ENCODE results near the gene CPT2. TPM values are rescaled to one million over a fixed set of nuclear protein-coding genes. Genes with fewer than 3 reads are reported as not detected.

CPT2 gene
- 21.4 and 25.1 TPM in 2 replicates for total RNA-seq (2014; rRNA removed; shearing (Covaris generic))

- DNase-seq (ENCODE audit: low spot score) = peak; percentile 93
Measured at GRCh38 chr1:53196485-53197290, at the start of gene CPT2. CPT2 (plus strand) TSS chr1:53196824; CDS start chr1:53196944, 120 bp downstream.

GRCh38 chr1:53147174-53147573, 49.5 kb upstream of the CPT2 start:
- DNase-seq (ENCODE audit: low spot score) = no peak

GRCh38 chr1:53148123-53148522, 48.5 kb upstream of the CPT2 start:
- no peak for DNase-seq (ENCODE audit: low spot score)

- no peak for DNase-seq (ENCODE audit: low spot score)
Measured at GRCh38 chr1:53153752-53154151, 42.9 kb upstream of the CPT2 start.

GRCh38 chr1:53154859-53155438, 41.7 kb upstream of the CPT2 start:
- no peak for DNase-seq (ENCODE audit: low spot score)

GRCh38 chr1:53155534-53155933, 41.1 kb upstream of the CPT2 start:
- no peak for DNase-seq (ENCODE audit: low spot score)

GRCh38 chr1:53155945-53156344, 40.7 kb upstream of the CPT2 start:
- no peak for DNase-seq (ENCODE audit: low spot score)

- no peak for DNase-seq (ENCODE audit: low spot score)
Measured at GRCh38 chr1:53156783-53157182, 39.8 kb upstream of the CPT2 start.

GRCh38 chr1:53158900-53159299, 37.7 kb upstream of the CPT2 start:
- DNase-seq (ENCODE audit: low spot score) = no peak

GRCh38 chr1:53160924-53161378, 35.7 kb upstream of the CPT2 start:
- no peak for DNase-seq (ENCODE audit: low spot score)

- DNase-seq (ENCODE audit: low spot score) = no peak
Measured at GRCh38 chr1:53162621-53163020, 34.0 kb upstream of the CPT2 start.

GRCh38 chr1:53163291-53163768, 33.3 kb upstream of the CPT2 start:
- DNase-seq (ENCODE audit: low spot score) = no peak

- DNase-seq (ENCODE audit: low spot score) = no peak
Measured at GRCh38 chr1:53165408-53165961, 31.1 kb upstream of the CPT2 start.

GRCh38 chr1:53166366-53166765, 30.3 kb upstream of the CPT2 start:
- DNase-seq (ENCODE audit: low spot score) = no peak

GRCh38 chr1:53166912-53167311, 29.7 kb upstream of the CPT2 start:
- no peak for DNase-seq (ENCODE audit: low spot score)

- peak; percentile 31 for DNase-seq (ENCODE audit: low spot score)
Measured at GRCh38 chr1:53172426-53173128, 24.0 kb upstream of the CPT2 start.

GRCh38 chr1:53174971-53175913, 21.4 kb upstream of the CPT2 start:
- no peak for DNase-seq (ENCODE audit: low spot score)

- peak; percentile 59 for DNase-seq (ENCODE audit: low spot score)
Measured at GRCh38 chr1:53176452-53177208, 20.0 kb upstream of the CPT2 start.

GRCh38 chr1:53180226-53180625, 16.4 kb upstream of the CPT2 start:
- no peak for DNase-seq (ENCODE audit: low spot score)

GRCh38 chr1:53180951-53181350, 15.7 kb upstream of the CPT2 start:
- DNase-seq (ENCODE audit: low spot score) = no peak

Data from HT-29 (cell line).